HG03066 (cell line): ENCODE data around the gene CASZ1.

Experiments
- ATAC-seq: cut with Tn5 transposase; IDR thresholded peaks from one replicate; pipeline ENCODE4 v1.9.1; 2021; ENCODE audit warnings: low read depth; ENCODE audit not compliant: unreplicated experiment

The CASZ1 gene

DNA sequence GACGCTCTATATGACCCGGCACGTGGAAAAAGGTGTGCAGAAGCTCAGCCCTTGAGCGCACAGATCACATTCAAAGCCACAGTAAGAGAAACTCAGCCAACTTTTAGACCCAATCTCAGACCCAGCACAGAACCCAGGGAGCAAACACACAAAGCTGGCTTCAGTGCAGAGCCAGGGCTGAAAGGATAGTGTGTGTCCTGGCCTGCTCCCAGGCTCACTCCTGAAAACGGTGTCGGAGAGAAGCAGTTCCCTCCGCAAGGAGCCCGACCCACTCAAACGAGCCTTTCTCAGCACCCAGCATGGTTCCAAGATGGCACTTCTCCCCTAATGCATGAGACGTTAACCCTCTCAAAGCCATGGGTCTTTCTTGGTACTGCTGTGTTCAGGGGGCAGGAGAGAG lies 39.6 kb downstream of the CASZ1 start:
- ATAC-seq, result no peak

DNA sequence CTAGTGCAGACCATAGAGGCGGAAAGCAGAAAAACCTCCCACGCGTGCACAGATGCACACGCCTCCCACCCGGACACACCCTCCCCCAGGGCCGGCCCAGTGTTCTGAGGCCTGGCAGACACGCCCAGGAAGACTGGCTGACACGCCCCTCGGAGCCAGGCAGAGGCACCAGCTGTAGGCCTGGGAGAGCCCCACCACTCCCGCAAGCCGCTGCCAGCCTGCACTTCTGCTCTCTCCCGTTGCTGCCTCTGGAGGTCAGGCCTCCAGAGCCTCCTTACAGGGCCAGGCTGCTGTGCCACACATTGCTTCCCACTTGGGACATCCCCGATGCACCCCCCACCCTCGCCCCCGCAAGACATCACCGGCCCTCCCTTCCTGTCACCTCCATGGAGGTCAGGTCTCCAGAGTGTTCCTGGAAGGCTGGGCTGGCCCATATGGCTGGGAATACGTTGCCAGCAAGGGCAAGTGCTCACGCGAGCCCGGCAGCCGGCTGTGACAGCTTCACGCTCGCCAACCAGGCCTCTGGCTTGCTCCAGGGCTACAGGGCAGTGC lies 40.4 kb downstream of the CASZ1 start:
- ATAC-seq, result no peak

GRCh38 chr1:10754568-10755329 lies 41.7 kb downstream of the CASZ1 start:
- no peak for ATAC-seq

- no peak for ATAC-seq
These were observed 43.1 kb downstream of the CASZ1 start for GRCh38 chr1:10753299-10753698.

DNA sequence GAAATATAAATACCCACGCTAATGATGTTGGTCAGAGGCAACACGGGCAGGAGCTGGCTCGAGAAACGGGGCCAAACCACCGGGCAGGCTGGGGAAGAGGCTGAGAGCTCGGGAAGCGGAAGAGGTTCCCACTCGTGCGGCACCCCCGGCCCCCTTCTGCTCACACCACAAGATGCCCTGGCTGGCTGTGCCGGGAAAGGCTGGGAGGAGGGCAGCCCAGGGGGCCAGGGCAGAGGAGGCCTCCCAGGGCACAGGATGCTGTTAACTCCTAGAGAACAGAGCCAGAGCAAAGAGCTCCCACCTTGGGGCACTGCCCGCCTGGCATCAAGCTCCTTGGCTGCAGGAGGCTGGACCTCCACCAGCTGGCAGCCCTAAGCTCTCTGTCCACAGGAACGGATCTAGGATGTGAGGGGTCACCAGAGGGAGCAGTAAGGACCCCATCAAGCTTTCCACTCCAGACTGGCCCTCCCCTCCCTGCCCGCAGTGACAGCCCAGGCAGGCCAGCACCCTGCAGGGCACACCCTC lies 44.8 kb downstream of the CASZ1 start:
- ATAC-seq, result no peak

GRCh38 chr1:10751160-10751559 lies 45.3 kb downstream of the CASZ1 start:
- no peak for ATAC-seq

DNA sequence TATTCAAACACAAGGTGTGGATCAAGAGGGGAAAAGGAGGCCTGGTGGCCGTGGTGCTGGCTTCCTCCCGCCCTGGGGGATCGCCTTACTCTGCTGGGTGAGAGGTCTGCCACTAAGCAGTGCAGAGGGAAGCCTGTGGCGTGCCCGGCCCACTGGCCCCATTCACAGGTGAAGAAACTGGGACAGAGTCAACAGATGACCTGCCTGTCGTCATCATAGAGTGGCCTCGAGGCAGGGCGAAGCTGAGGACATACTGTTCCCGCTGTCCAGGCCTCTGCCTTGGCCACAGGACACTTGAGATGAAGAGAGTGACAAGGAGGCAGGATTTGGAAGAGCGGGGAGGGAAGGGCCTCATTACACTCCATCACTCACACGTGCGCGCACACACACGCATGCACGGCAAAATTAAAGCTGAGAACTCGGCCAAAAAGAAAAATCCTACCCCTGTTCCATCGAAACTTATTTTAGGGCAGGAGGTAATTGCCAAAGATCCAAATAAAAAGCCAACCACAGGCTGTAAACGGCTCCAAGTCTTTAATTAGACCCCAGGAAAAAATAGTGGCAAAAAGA lies 50.5 kb downstream of the CASZ1 start:
- ATAC-seq, result no peak

- no peak for ATAC-seq
These were observed 51.1 kb downstream of the CASZ1 start for GRCh38 chr1:10745383-10745782.

DNA sequence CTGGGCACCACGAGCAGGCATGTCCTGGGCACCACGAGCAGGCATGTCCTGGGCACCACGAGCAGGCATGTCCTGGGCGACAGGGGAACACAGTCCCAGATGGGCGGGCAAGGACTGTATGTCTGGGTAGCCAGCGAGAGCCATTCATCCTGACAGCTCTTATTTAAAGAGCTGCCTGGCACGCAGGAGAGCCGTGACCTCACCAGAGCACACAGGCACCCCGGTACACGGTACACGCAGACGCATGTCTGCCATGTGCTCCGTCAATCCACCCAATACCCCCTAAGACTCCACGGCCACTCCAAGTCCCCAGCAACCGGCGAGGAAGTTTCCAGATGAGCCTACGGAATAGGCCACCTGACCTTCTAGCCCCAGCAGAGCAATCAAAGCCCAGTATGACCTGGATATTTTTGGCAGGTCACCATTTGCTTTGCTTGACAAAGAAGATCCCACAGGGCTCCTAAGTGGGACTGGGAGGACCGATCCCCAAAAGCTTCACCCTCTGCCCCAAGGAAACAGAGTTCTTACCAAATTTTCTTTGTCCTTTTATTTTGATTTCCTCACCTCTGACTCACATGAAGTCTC lies 51.7 kb downstream of the CASZ1 start:
- no peak for ATAC-seq

GRCh38 chr1:10744029-10744428 lies 52.4 kb downstream of the CASZ1 start:
- ATAC-seq, result no peak

DNA sequence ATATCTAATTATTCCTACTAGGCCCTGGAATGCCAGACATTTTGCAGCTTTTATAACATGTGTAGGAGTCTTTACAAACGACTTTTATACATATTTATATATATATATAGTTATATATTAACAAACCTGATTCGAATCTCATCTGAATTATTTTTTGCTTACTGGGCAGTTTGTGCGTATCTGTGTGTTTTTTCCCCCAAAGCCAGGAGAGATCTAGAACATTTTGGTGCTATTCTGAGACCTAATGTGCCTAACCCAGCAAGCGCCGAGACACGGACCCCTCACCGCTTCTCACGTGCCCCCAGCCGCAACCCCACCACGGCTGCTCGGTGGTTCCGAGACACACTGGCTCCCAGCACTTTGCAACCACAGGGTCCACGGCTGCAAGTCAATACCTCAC lies 54.8 kb downstream of the CASZ1 start:
- no peak for ATAC-seq

GRCh38 chr1:10740123-10740522 lies 56.3 kb downstream of the CASZ1 start:
- no peak for ATAC-seq

DNA sequence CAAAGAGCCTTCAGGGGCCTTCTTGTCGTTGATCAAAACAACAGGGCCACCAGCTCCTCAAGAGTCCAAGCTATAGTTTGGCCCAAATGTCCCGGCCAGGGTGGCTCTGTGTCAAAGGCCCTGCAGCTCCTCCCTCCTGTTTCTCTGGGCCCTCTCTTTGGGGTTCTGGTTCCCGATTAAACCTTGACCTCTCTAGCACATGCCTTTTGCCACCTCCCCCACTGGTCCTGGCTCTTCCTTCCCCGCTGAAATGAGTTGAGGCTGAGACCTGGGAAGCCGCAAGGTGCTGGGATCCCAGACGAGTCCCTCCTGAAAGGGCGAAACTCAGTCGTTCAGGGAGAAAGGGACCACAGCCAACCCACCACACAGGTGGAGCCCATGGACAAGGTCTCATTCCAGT lies 56.9 kb downstream of the CASZ1 start:
- no peak for ATAC-seq

GRCh38 chr1:10738061-10739058 lies 58.1 kb downstream of the CASZ1 start:
- ATAC-seq, result no peak

DNA sequence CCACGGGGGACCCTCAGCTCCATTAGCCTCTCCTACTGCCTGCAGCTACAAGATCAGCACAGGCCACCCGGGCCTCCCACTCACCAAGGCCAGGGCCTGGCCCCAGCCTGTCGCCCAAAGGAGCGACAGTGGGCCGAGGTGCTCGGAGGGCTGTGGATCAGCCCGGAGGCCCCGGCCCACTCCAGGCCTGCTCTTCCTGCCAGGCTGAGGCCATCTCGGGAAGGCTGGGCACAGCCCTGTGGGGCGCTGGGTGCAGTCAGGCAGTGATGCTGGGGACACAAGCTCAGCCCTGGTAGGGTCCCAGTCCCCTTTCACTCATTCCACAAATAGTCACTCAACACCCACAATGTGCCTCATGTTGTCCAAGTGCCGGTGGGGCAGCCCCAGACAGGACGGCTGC lies 58.8 kb downstream of the CASZ1 start:
- ATAC-seq, result no peak

DNA sequence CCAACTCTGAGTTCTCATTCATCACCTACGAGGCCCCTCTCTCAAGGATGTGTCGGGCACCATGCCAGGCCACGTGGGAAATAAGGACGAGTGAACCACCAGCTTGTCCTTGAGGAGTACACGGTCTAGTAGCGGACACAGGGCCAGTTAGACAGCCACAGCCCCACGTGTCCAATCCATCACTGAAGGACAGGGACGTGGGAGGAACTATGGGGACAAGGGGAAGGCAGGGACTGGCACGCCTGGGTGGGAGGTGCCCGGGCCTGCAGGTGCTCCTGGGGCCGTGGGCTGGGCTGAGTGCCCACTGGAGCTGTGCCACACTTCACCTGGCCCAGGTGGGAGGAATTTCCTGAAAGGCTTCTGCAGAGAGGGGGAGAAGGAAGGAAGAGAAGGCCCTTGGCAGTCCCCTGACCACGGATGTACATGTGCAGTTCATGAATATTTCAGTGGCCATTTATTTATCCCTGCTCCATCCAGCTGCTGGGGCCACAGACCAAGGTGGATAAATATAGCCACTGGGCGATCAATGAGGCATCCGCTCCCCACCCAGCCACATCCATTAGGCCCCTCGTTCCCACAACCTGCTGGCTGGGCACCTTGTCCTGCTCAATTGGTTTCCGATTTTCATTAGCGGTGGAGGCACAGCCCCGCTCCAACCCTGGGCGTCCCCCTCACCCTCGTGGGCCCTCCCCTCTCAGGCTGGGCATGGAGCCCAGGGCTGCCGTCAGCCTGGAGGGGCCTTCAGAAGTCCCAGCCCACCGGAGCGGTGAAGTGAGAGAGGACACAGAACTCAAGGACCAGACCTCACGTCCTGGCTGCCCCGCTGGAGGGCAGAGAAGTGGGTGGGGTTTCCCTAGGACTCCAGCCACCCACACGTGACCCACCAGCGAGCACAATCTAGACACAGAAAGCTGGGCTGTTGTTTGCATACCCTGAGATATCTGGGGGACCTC lies 59.5 kb downstream of the CASZ1 start:
- no peak for ATAC-seq

DNA sequence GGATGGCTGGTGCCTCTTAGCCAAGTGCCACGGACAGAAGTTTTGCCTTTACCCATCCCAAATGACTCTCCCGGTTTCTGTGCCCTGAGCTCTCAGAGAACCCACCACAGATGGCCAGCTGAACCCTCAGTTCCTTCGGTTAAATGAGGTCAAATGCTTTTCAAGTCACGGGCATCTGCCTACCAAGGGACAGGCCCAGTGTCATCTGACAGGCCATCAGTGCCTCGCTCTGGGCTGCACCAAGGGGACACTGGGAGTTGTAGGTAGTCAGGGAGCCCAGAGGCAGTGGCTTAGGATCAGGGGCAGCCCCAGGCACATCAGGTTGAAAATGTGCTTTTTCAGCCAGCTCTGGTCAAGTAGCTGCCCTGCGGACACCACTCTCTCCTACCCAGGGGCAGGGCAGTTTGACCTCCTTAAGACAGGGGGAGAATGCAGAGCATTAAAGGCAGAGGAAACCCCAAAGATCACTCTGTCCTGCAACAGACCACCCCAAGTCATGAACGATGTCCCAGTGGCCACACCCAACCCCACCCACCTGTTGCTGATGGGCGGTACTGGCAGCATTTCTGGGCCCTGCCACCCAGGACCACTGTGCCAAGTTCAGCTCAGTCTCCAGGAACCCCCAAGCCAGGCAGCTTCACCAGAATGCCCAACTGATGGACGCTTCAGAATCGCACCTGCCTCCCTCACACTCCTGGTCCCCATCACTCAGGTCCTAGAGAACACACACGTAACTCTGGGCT lies 60.7 kb downstream of the CASZ1 start:
- ATAC-seq, result no peak

GRCh38 chr1:10734962-10735544 lies 61.4 kb downstream of the CASZ1 start:
- ATAC-seq, result no peak
